Measurements from ENCODE around the gene UQCC5.

The UQCC5 gene

DNA sequence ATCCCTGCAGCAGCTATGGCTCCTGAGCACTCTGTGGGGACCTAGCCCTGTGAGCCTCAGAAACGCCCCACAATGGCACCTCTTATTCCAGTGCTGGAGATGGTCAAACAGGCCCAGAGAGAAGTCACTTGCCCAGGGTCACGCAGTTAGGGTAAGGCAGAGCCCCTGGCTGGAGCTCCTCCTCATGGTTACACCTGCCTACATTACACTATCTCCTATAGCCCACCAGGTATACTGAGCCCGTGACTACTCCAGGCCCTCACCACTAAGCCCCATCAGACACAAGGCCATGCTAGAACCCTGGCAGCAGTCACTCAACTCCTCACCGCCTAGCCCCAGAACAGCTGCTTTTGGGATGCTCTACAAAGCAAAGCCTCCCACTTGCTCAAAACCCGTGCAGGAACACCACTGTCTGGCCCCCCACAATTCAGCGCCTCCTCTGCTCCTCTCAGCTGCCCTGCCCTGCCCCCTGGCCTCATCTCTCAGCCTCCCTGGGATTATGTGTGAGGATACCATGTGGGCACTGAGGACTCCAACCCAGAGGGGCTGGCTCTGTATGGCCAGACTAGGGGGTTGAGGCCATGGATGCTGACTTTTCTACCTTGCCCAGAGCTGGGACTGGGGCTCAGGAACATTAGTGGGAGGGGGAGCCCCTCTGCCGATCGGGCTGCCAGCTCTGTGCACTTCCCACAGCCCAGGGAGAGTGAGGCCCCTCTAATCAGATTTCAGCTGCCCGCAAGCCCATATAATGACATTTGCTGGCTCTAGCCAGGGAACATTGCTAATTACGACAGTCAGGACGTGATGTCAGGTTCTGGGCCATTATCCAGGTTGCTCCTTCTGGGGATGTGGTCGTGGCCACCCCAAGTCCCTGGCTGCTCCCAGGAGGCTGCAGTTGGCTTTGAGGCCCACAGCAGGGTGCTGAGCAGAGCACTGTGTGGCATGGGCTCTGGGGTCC is 6.8 kb upstream of the UQCC5 start:
- TF ChIP-seq TAF1 (IDR thresholded peaks at IDR 0.05; ENCODE audit: borderline replicate concordance, insufficient read depth, low read length) (no peak), SIN3A (IDR thresholded peaks at IDR 0.05; ENCODE audit: borderline replicate concordance, insufficient read depth, low read length) (no peak)
- TF ChIP-seq, protein P1, sequence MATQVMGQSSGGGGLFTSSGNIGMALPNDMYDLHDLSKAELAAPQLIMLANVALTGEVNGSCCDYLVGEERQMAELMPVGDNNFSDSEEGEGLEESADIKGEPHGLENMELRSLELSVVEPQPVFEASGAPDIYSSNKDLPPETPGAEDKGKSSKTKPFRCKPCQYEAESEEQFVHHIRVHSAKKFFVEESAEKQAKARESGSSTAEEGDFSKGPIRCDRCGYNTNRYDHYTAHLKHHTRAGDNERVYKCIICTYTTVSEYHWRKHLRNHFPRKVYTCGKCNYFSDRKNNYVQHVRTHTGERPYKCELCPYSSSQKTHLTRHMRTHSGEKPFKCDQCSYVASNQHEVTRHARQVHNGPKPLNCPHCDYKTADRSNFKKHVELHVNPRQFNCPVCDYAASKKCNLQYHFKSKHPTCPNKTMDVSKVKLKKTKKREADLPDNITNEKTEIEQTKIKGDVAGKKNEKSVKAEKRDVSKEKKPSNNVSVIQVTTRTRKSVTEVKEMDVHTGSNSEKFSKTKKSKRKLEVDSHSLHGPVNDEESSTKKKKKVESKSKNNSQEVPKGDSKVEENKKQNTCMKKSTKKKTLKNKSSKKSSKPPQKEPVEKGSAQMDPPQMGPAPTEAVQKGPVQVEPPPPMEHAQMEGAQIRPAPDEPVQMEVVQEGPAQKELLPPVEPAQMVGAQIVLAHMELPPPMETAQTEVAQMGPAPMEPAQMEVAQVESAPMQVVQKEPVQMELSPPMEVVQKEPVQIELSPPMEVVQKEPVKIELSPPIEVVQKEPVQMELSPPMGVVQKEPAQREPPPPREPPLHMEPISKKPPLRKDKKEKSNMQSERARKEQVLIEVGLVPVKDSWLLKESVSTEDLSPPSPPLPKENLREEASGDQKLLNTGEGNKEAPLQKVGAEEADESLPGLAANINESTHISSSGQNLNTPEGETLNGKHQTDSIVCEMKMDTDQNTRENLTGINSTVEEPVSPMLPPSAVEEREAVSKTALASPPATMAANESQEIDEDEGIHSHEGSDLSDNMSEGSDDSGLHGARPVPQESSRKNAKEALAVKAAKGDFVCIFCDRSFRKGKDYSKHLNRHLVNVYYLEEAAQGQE (IDR thresholded peaks at IDR 0.05; ENCODE audit: insufficient read depth in 1 of 2, low read depth in 2 of 2, low read length in 2 of 2) = no peak

DNA sequence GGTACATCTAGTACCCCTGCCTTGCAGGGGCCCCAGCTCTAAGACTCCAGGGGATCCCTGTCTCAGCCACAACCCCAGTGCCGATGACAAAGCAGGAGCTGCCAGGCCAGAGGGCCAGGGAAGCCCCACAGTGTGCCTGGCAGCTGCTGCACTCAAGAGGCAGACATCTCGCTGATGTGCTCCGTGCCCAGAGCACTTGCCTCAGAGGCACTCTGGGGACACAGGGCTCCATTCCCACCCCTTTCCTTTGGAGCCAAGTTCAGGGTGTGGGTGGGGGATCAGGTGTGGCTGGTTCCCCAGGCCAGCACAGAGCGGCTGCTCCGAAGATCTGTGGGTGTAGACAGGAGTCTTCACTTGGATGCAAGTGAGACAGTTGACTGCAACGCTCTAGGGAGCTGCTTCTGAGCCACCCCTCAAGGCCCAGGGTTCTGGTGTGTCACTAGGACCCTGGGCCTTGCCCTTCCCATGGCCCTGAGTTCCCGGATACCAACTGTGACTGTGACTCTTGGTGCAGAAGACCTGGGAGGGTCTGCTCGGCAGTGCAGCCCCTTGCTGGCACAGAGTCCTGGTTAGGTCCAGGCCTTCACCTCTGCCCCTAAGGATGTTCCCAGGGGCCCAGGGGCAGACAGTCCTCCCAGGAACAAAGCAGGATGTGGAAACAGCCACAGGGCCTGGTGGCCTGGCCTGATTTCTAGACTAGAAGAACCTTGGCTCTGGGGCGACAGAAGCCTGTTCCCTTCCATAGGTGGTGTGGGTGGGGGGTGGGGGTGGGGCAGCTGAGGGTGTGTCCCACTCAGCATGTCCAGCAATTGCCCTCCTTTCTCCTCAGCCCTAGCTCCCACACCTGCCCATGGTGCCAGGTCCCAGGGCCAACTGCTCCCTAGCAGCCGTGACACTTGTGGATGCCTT is 5.2 kb upstream of the UQCC5 start:
- TF ChIP-seq FOXP2 (optimal IDR thresholded peaks at IDR 0.05; ENCODE audit: borderline replicate concordance, extremely low read depth, extremely low read length, insufficient read depth) (no peak), POLR2AphosphoS5 (IDR thresholded peaks at IDR 0.05; ENCODE audit: low read depth, low read length) (no peak), SIN3A (IDR thresholded peaks at IDR 0.05; ENCODE audit: borderline replicate concordance, insufficient read depth, low read length) (no peak), TAF1 (IDR thresholded peaks at IDR 0.05; ENCODE audit: borderline replicate concordance, insufficient read depth, low read length) (no peak)
- TF ChIP-seq, protein P1 (IDR thresholded peaks at IDR 0.05; ENCODE audit: insufficient read depth in 1 of 2, low read depth in 2 of 2, low read length in 2 of 2) = no peak

DNA sequence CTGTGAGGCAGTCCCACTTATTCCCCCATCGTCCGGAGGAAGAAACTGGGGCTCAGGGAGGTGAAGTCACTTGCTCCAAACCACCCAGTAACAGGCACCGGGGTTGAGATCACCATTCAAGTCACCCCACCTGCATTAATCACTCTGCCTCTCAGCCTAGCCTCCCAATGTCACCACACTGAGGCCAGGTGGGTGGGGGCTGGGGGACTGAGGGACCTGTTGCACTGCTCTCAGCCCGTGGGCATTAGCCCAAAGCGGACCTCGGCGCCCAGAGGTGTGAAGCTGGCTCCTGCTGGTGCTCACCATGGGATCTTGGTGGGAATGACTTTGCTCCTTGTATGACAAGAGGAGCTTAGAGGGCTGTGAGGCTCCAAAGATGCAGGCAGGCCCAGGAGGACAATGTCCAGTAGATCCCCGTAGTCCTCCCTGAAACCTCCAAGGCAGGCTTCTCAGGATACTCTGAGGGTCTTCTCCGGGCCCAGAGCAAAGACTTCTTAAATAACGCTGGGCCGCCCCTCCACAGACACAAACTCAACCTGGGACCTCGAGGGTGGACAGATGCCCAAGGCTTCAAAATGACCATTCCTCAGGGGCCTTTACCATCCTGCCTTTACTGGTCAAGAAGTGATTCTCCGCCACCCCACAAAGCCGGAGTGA is 4.4 kb upstream of the UQCC5 start:
- TF ChIP-seq POLR2AphosphoS5 (IDR thresholded peaks at IDR 0.05; ENCODE audit: low read depth, low read length) = no peak
- TF ChIP-seq SIN3A (IDR thresholded peaks at IDR 0.05; ENCODE audit: borderline replicate concordance, insufficient read depth, low read length) = no peak
- TF ChIP-seq FOXP2 (optimal IDR thresholded peaks at IDR 0.05; ENCODE audit: borderline replicate concordance, extremely low read depth, extremely low read length, insufficient read depth) = no peak
- no peak for TF ChIP-seq TAF1 (IDR thresholded peaks at IDR 0.05; ENCODE audit: borderline replicate concordance, insufficient read depth, low read length)
- TF ChIP-seq, protein P1 (IDR thresholded peaks at IDR 0.05; ENCODE audit: insufficient read depth in 1 of 2, low read depth in 2 of 2, low read length in 2 of 2) = no peak

DNA sequence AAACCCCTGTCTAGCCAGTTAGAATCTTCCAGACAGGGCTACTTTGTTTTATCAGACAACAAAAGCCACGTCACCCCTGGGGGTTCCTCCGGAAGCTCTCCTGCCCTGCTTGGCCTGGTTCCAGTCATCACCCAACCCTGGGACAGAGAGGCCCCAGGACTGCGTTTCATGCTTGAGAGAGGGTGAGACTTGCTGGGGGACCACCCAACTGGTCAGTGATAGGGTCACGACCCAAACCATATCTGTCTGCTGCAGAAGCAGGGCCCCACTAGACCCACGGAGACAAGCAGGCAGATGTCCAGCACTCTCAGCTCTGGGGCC is 3.9 kb upstream of the UQCC5 start:
- no peak for TF ChIP-seq TAF1 (IDR thresholded peaks at IDR 0.05; ENCODE audit: borderline replicate concordance, insufficient read depth, low read length)

DNA sequence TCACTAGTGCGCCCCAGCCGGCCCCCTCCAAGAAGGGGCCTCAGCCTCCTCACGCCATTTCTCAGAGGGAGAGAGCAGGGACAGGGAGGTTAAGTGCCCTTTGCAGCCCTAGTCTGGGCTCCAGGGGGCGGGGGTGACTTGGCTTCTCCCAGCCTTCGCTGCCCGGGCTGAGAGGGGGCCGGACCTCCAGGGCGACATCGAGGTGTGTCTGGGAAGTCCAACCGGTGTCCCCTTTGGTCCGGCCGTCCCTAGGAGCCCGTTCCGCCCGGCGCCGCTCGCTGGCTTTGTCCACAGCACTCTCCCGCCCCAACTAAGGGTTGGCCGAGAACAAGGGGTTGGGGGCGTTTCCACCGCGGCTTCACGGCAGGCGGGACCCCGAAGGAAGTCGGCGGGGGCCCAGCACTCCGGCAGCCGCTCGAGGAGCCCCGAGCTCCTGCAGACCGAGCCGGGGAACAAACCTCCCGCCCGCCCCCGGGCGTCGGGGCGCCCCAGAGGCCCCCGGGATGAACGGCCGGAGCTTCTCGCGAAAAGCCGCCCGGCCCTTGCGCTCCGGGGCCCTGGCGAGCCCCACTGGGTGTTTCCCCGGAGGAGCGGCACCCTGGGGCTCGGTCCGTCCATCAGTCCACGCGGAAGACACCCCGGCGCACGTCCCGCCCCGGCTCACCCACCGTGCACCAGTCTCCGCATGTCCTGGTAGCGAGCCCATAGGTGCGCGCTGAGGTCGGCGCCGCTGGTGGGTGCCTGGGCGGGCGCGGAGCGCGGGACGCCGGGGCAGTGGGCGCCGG is 3.4 kb upstream of the UQCC5 start:
- TF ChIP-seq TAF1 (IDR thresholded peaks at IDR 0.05; ENCODE audit: borderline replicate concordance, insufficient read depth, low read length) (no peak), POLR2AphosphoS5 (IDR thresholded peaks at IDR 0.05; ENCODE audit: low read depth, low read length) (no peak), SIN3A (IDR thresholded peaks at IDR 0.05; ENCODE audit: borderline replicate concordance, insufficient read depth, low read length) (no peak), FOXP2 (optimal IDR thresholded peaks at IDR 0.05; ENCODE audit: borderline replicate concordance, extremely low read depth, extremely low read length, insufficient read depth) (no peak)
- TF ChIP-seq, protein P1 (IDR thresholded peaks at IDR 0.05; ENCODE audit: insufficient read depth in 1 of 2, low read depth in 2 of 2, low read length in 2 of 2) = no peak
